Measurements from ENCODE around the gene NCAM1. TPM values are rescaled to one million over a fixed set of nuclear protein-coding genes. Genes with fewer than 3 reads are reported as not detected.

Gene NCAM1
- total and polyA plus RNA-seq, 2 donors (not counting 1 experiment from before 2014, with no cell fraction given): 0.17 to 2.6 TPM

DNA sequence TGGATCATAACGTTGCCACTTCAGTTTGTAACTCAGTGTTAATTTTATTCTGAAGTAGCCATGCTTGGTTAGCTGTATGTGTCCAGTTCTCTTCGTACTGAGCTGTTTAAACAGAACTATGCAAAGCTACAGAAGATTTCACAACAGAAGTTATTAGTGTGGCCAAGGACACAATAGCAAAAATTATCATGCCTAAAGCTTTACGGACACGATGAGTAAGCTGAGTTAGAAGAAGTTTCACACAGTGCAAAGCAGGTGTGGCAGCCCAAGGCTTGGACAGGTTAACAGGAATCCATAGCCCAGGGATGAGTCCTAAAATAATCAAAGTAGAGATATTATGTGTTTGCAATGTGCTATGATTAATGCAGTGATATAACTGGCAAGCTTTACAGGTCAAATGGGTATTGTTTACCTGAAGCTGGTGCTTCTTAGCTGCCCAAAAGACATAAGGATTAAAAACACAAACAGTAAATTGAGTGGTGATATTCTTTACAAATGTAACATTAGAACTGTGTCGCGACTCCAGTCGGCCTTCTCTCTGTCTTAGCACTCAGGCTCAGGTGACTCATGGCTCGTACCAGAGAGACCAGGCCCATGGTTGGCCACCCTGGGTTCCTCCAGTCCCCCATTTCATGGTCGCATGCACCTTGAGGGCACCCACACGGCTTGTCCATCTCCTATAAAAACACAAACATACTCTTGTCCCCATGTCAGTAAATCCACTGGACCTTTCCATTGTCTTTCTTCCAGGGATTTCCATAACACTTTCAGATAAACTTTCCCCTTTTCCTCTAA, 35.5 kb upstream of the NCAM1 start:
- H3K27me3 ChIP-seq (ENCODE audit: control insufficient read depth, insufficient read depth, low read length): no peaks in the 10 kb centered on the region

DNA sequence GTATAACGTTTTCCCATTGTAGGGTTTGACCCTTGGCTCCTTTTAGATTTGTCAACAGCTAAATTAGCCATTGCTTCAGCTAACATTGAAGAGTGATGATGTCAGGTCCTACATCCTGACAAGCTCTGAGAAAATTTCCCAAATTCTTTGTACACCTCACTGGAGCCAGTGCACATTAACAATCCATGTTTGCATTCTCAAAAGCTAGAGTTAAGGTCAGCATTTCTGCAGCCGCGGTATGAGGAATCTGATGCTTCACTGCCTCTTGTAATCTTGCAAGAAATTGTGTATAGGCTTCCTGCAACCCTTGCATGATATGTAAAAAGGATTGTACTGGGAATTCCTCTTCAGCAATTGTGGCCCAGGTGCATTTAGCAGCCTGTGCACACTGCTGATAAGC, 33.1 kb upstream of the NCAM1 start:
- Histone ChIP-seq H3K9me3 (ENCODE audit: control insufficient read depth, insufficient read depth, low read depth, low read length) (no peaks in the 10 kb centered on the region), H3K36me3 (ENCODE audit: control insufficient read depth, insufficient read depth, low read length) (no peaks in the 10 kb centered on the region), H3K4me3 (replicated peaks in 1 of 4; ENCODE audit: control extremely low read depth in 1 of 4, insufficient read depth in 1 of 4, low read depth in 3 of 4, low read length in 4 of 4) (no peak overlapping the region), H2AFZ (ENCODE audit: low read length) (no peak overlapping the region), H3K4me2 (ENCODE audit: extremely low read depth, insufficient read depth, low read length) (no peak overlapping the region), H3K27ac (ENCODE audit: insufficient read depth, low read length) (no peak overlapping the region), H3K9ac (ENCODE audit: insufficient read depth, low read length) (no peak overlapping the region), H3K4me1 (ENCODE audit: control insufficient read depth, extremely low read depth, insufficient read depth, low read length) (no peaks in the 10 kb centered on the region), H3K79me2 (ENCODE audit: control insufficient read depth, insufficient read depth, low read length) (no peaks in the 10 kb centered on the region), H3K27me3 (ENCODE audit: control insufficient read depth, insufficient read depth, low read length) (no peaks in the 10 kb centered on the region), H4K20me1 (ENCODE audit: control insufficient read depth, extremely low read depth, insufficient read depth, low read length) (no peaks in the 10 kb centered on the region)
- DNase-seq (ENCODE audit: low read depth in 2 of 2): peak in 1 of 2 donors; percentile 20
- TF ChIP-seq, protein P1, sequence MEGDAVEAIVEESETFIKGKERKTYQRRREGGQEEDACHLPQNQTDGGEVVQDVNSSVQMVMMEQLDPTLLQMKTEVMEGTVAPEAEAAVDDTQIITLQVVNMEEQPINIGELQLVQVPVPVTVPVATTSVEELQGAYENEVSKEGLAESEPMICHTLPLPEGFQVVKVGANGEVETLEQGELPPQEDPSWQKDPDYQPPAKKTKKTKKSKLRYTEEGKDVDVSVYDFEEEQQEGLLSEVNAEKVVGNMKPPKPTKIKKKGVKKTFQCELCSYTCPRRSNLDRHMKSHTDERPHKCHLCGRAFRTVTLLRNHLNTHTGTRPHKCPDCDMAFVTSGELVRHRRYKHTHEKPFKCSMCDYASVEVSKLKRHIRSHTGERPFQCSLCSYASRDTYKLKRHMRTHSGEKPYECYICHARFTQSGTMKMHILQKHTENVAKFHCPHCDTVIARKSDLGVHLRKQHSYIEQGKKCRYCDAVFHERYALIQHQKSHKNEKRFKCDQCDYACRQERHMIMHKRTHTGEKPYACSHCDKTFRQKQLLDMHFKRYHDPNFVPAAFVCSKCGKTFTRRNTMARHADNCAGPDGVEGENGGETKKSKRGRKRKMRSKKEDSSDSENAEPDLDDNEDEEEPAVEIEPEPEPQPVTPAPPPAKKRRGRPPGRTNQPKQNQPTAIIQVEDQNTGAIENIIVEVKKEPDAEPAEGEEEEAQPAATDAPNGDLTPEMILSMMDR (conservative IDR thresholded peaks at IDR 0.05 in 1 of 2, IDR thresholded peaks at IDR 0.05 in 1 of 2; ENCODE audit: low read depth in 1 of 2, low read length in 2 of 2): no peak
- TF ChIP-seq EZH2 (IDR thresholded peaks at IDR 0.05; ENCODE audit: low read length, missing control alignments): no peak

More for the DNA sequence above, 35.5 kb upstream of the NCAM1 start:
- Histone ChIP-seq H2AFZ (ENCODE audit: low read length) (no peak overlapping the region), H3K27ac (ENCODE audit: insufficient read depth, low read length) (no peak overlapping the region), H3K4me1 (ENCODE audit: control insufficient read depth, extremely low read depth, insufficient read depth, low read length) (no peaks in the 10 kb centered on the region), H4K20me1 (ENCODE audit: control insufficient read depth, extremely low read depth, insufficient read depth, low read length) (no peaks in the 10 kb centered on the region), H3K36me3 (ENCODE audit: control insufficient read depth, insufficient read depth, low read length) (no peaks in the 10 kb centered on the region), H3K4me2 (ENCODE audit: extremely low read depth, insufficient read depth, low read length) (no peak overlapping the region), H3K9me3 (ENCODE audit: control insufficient read depth, insufficient read depth, low read depth, low read length) (no peaks in the 10 kb centered on the region), H3K79me2 (ENCODE audit: control insufficient read depth, insufficient read depth, low read length) (no peaks in the 10 kb centered on the region), H3K9ac (ENCODE audit: insufficient read depth, low read length) (no peak overlapping the region), H3K4me3 (replicated peaks in 1 of 4; ENCODE audit: control extremely low read depth in 1 of 4, insufficient read depth in 1 of 4, low read depth in 3 of 4, low read length in 4 of 4) (no peak overlapping the region)
- TF ChIP-seq EZH2 (IDR thresholded peaks at IDR 0.05; ENCODE audit: low read length, missing control alignments): no peak
- TF ChIP-seq, protein P1 (conservative IDR thresholded peaks at IDR 0.05 in 1 of 2, IDR thresholded peaks at IDR 0.05 in 1 of 2; ENCODE audit: low read depth in 1 of 2, low read length in 2 of 2): no peak
- no peak for DNase-seq (ENCODE audit: low read depth in 2 of 2)

DNA sequence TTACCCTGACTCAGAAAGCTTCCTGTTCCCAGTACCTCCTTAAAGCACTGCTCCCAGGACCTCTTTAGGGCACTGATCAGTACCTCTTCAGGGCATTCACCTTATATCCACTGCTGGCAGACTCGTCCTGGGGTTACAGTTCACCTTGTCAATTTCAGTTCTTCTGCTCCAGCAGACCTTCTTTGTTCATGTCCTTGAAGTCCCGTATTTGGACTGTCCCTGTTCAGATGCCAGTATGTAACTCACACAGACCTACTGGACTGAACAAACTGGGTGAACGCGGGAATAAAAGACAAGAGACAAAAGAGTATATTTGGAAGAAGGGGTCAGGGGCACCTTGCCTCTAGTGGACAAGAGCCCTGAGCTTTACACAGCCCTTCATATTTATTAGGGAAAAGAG, 31.8 kb upstream of the NCAM1 start:
- no peak for DNase-seq (ENCODE audit: low read depth in 2 of 2)
- Histone ChIP-seq H4K20me1 (ENCODE audit: control insufficient read depth, extremely low read depth, insufficient read depth, low read length) (no peaks in the 10 kb centered on the region), H3K79me2 (ENCODE audit: control insufficient read depth, insufficient read depth, low read length) (no peaks in the 10 kb centered on the region), H3K9me3 (ENCODE audit: control insufficient read depth, insufficient read depth, low read depth, low read length) (no peaks in the 10 kb centered on the region), H3K4me3 (replicated peaks in 1 of 4; ENCODE audit: control extremely low read depth in 1 of 4, insufficient read depth in 1 of 4, low read depth in 3 of 4, low read length in 4 of 4) (no peak overlapping the region), H3K9ac (ENCODE audit: insufficient read depth, low read length) (no peak overlapping the region), H3K4me1 (ENCODE audit: control insufficient read depth, extremely low read depth, insufficient read depth, low read length) (no peaks in the 10 kb centered on the region), H3K27ac (ENCODE audit: insufficient read depth, low read length) (no peak overlapping the region), H3K4me2 (ENCODE audit: extremely low read depth, insufficient read depth, low read length) (no peak overlapping the region), H2AFZ (ENCODE audit: low read length) (no peak overlapping the region), H3K36me3 (ENCODE audit: control insufficient read depth, insufficient read depth, low read length) (no peaks in the 10 kb centered on the region), H3K27me3 (ENCODE audit: control insufficient read depth, insufficient read depth, low read length) (no peaks in the 10 kb centered on the region)
- TF ChIP-seq, protein P1 (conservative IDR thresholded peaks at IDR 0.05 in 1 of 2, IDR thresholded peaks at IDR 0.05 in 1 of 2; ENCODE audit: low read depth in 1 of 2, low read length in 2 of 2): no peak

Data from fibroblast of lung (primary cell).